Keratinocyte (primary cell): ENCODE results near the gene CRYAA. TPM values are rescaled to one million over a fixed set of nuclear protein-coding genes. Genes with fewer than 3 reads are reported as not detected.

ENCODE experiments used
- DNase-seq: peaks from one replicate; pipeline ENCODE4 v3.0.0-alpha.2; 2011; ENCODE audit warnings: low read depth, missing footprints, low spot score
- FAIRE-seq: peaks from 2 replicates; lab custom pipeline; 2011; peaks lifted over from hg19 to GRCh38; lab: Jason Lieb, UNC
- H2AFZ ChIP-seq: 2 replicates; pipeline ENCODE4 v1.6.0; 2012; ENCODE audit warnings: low read length, control low read depth, inconsistent platforms; ENCODE audit not compliant: control insufficient read depth
- H3K27ac ChIP-seq: 2 replicates; pipeline ENCODE4 v1.5.1; 2011; ENCODE audit warnings: low read length; ENCODE audit not compliant: control insufficient read depth, insufficient read depth
- H3K27me3 ChIP-seq: 3 replicates; pipeline ENCODE4 v1.6.0; 2011; ENCODE audit warnings: low read length; ENCODE audit not compliant: control insufficient read depth, insufficient read depth; ENCODE audit errors: extremely low read depth
- H3K36me3 ChIP-seq, 2 experiments: 2 replicates in 1 of 2; 3 replicates in 1 of 2; pipeline ENCODE4 v1.5.1; 2011; ENCODE audit warnings: low read length in 2 of 2, mild to moderate bottlenecking in 1 of 2; ENCODE audit not compliant: control insufficient read depth in 2 of 2, insufficient read depth in 2 of 2; ENCODE audit errors: extremely low read depth in 1 of 2
- H3K4me1 ChIP-seq: 3 replicates; pipeline ENCODE4 v1.5.1; 2011; ENCODE audit warnings: low read length; ENCODE audit not compliant: control insufficient read depth, insufficient read depth; ENCODE audit errors: extremely low read depth
- H3K4me2 ChIP-seq: 3 replicates; pipeline ENCODE4 v1.6.0; 2011; ENCODE audit warnings: low read depth, low read length; ENCODE audit not compliant: control insufficient read depth, insufficient read depth; ENCODE audit errors: extremely low read depth
- H3K4me3 ChIP-seq, 3 experiments: fragments of 200-600 bp in 1 of 3; sonication (generic) in 1 of 3; 2 replicates in 2 of 3; 3 replicates in 1 of 3; pipeline ENCODE4 v1.5.1; 2011 to 2016; ENCODE audit warnings: low read length in 3 of 3, mild to moderate bottlenecking in 3 of 3, control low read depth in 2 of 3, inconsistent platforms in 1 of 3, low read depth in 1 of 3, mixed read lengths in 1 of 3, mixed run types in 1 of 3, moderate library complexity in 1 of 3; ENCODE audit not compliant: control insufficient read depth in 2 of 3, insufficient read depth in 2 of 3; ENCODE audit errors: extremely low read depth in 1 of 3
- H3K79me2 ChIP-seq: 2 replicates; pipeline ENCODE4 v1.6.0; 2012; ENCODE audit warnings: low read length; ENCODE audit not compliant: control insufficient read depth, insufficient read depth
- H3K9ac ChIP-seq: 3 replicates; pipeline ENCODE4 v1.6.0; 2011; ENCODE audit warnings: low read length; ENCODE audit not compliant: control insufficient read depth, insufficient read depth; ENCODE audit errors: extremely low read depth
- H3K9me1 ChIP-seq: 3 replicates; pipeline ENCODE4 v1.6.0; 2011; ENCODE audit warnings: low read length; ENCODE audit not compliant: control insufficient read depth, insufficient read depth; ENCODE audit errors: extremely low read depth
- H3K9me3 ChIP-seq: 2 replicates; pipeline ENCODE4 v1.5.1; 2012; ENCODE audit warnings: low read depth, low read length; ENCODE audit not compliant: control insufficient read depth
- H4K20me1 ChIP-seq: 3 replicates; pipeline ENCODE4 v1.6.0; 2011; ENCODE audit warnings: low read length; ENCODE audit not compliant: control insufficient read depth, insufficient read depth; ENCODE audit errors: extremely low read depth
- EZH2 ChIP-seq: IDR thresholded peaks from one replicate; pipeline ENCODE4 v1.6.1; 2012; ENCODE audit warnings: inconsistent platforms, mild to moderate bottlenecking, low read length, moderate library complexity
- dilution Hi-C: fragments of 300-500 bp; cut with MboI; formaldehyde crosslinking; loops from one replicate; pipeline ENCODE4 v1.7.0; 2020; ENCODE audit warnings: low sequenced_read_pairs; ENCODE audit not compliant: extremely low pct_ligation_motif_present
- polyA plus RNA-seq, 5 experiments: library from polyadenylated mRNA; depleted of rRNA in 3 of 5; stranded (reverse) in 3 of 5; stranded (forward) in 1 of 5; unstranded in 1 of 5; fragments of >200 nt; gene quantifications; 1 replicate in 1 of 5; 2 replicates in 3 of 5; 3 replicates in 1 of 5; pipeline versions ENCODE4 v1.2.1 to v1.2.3, GENCODE V29; 2011 to 2012; ENCODE audit warnings: missing spikeins in 2 of 5, low read depth in 1 of 5, low replicate concordance in 1 of 5
- TF ChIP-seq, protein P1 (sequence below), 3 experiments: IDR thresholded peaks in 1 of 3; conservative IDR thresholded peaks in 1 of 3; optimal IDR thresholded peaks in 1 of 3; 2 replicates in 2 of 3; 3 replicates in 1 of 3; pipeline versions ENCODE3 to v1.5.1; 2011; ENCODE audit warnings: low read length in 3 of 3, mild to moderate bottlenecking in 3 of 3, moderate library complexity in 2 of 3, control low read depth in 1 of 3, inconsistent platforms in 1 of 3; ENCODE audit not compliant: insufficient read depth in 2 of 3; ENCODE audit errors: extremely low read depth in 1 of 3

Gene CRYAA
- polyA plus RNA-seq, 1 donor (not counting 4 experiments of a cell fraction or from before 2014, with no cell fraction given), result not detected

DNA sequence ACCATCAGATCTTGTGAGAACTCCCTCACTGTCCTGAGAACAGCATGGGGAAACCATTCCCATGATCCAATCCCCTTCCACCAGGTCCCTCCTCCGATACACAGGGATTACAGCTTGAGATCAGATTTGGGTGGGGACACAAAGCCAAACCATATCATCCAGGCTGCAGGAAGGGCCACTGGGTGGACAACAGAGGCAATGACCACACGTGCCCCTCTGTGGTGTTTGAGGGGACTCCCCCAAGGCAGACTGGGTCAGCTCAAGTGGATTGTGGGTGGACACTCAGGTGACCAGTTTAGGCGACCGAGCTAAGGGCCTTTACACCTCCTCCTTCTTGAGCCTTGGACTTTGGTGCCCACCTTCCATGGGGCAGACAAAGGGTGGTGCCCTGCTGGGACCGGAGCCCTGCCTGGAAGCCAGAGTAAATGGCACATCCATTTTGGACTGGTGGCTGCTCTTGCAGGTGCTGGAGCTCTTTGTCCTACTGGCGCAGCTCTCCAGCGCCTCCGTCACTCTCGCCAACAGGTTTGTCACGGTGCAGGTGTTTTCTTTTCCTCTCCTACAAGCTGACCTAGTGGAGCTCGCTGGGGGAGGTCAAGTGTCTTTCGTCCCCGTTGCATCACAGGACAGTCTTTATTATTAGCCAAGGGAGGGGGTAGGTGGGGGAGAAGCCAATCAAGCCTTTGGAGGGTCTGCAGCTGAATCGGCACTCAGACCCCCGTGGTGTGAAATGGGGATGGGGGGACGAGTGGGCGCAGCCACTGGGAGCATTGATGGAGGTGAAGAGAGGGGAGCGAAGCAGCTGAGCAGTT lies 37.6 kb downstream of the CRYAA start:
- FAIRE-seq, result no peak
- Histone ChIP-seq H3K4me3 (no peak overlapping the region), H4K20me1 (no peaks in the 10 kb centered on the region), H3K9ac (no peak overlapping the region), H3K9me3 (no peaks in the 10 kb centered on the region), H3K79me2 (no peaks in the 10 kb centered on the region), H2AFZ (no peak overlapping the region), H3K4me1 (no peaks in the 10 kb centered on the region), H3K27ac (no peak overlapping the region), H3K36me3 (no peaks in the 10 kb centered on the region), H3K4me2 (no peak overlapping the region), H3K27me3 (peaks cover 4% of the 10 kb centered on the region), H3K9me1 (no peaks in the 10 kb centered on the region)
- dilution Hi-C loops, result no loop called here
- DNase-seq, result no peak
- TF ChIP-seq, protein P1, sequence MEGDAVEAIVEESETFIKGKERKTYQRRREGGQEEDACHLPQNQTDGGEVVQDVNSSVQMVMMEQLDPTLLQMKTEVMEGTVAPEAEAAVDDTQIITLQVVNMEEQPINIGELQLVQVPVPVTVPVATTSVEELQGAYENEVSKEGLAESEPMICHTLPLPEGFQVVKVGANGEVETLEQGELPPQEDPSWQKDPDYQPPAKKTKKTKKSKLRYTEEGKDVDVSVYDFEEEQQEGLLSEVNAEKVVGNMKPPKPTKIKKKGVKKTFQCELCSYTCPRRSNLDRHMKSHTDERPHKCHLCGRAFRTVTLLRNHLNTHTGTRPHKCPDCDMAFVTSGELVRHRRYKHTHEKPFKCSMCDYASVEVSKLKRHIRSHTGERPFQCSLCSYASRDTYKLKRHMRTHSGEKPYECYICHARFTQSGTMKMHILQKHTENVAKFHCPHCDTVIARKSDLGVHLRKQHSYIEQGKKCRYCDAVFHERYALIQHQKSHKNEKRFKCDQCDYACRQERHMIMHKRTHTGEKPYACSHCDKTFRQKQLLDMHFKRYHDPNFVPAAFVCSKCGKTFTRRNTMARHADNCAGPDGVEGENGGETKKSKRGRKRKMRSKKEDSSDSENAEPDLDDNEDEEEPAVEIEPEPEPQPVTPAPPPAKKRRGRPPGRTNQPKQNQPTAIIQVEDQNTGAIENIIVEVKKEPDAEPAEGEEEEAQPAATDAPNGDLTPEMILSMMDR (optimal IDR thresholded peaks at IDR 0.05 in 1 of 3, IDR thresholded peaks at IDR 0.05 in 1 of 3, conservative IDR thresholded peaks at IDR 0.05 in 1 of 3; ENCODE audit: extremely low read depth in 1 of 3, insufficient read depth in 2 of 3, low read length in 3 of 3), result no peak
- TF ChIP-seq EZH2, result no peak

DNA sequence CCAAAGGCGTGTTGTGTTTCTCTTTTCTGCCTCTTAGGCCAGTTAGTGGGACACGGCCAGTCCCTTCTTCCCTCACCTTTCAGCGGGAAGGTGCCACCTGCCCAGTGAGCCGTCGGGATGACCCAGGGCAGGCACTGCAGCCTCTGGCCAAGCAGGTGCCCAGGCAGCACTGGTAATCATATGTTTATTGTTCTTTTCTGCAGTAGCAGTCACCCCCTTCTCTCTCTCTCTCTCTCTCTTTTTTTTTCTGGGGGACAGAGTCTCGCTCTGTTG lies 38.2 kb downstream of the CRYAA start:
- H3K36me3 ChIP-seq, result no peaks in the 10 kb centered on the region
- TF ChIP-seq, protein P1 (optimal IDR thresholded peaks at IDR 0.05 in 1 of 3, IDR thresholded peaks at IDR 0.05 in 1 of 3, conservative IDR thresholded peaks at IDR 0.05 in 1 of 3; ENCODE audit: extremely low read depth in 1 of 3, insufficient read depth in 2 of 3, low read length in 3 of 3), result no peak
- no peak for TF ChIP-seq EZH2
- no peak overlapping the region for H3K4me2 ChIP-seq
- no peak overlapping the region for H3K4me3 ChIP-seq
- H4K20me1 ChIP-seq, result no peaks in the 10 kb centered on the region
- no peak overlapping the region for H3K9ac ChIP-seq
- dilution Hi-C loops, result no loop called here
- no peak for DNase-seq
- FAIRE-seq, result no peak
- H3K9me1 ChIP-seq, result no peaks in the 10 kb centered on the region
- H3K27me3 ChIP-seq, result peaks cover 4% of the 10 kb centered on the region
- H2AFZ ChIP-seq, result no peak overlapping the region
- H3K79me2 ChIP-seq, result no peaks in the 10 kb centered on the region
- no peak overlapping the region for H3K27ac ChIP-seq
- no peaks in the 10 kb centered on the region for H3K9me3 ChIP-seq
- no peaks in the 10 kb centered on the region for H3K4me1 ChIP-seq
